ENCODE data around the gene TTLL11.

TTLL11 gene

DNA sequence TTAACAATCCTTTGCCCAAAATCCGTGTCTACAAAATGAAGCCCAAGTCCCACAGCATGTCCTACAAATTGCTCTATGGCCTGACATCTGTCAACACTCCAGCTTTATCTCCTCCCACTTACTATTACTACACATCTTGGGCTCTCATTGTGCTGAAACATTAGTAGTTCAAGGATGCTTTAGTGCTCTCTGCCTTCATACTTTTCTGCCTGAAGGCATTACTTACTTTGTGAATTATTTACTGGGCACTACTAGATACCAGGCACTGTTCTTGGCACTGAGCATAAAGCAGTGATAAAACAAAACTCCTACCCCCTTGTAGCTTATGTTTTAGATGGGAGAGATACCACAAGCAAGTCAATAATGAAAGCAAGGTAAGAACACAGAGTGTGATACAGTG lies 113.4 kb downstream of the TTLL11 start:
- TF ChIP-seq, protein P1, sequence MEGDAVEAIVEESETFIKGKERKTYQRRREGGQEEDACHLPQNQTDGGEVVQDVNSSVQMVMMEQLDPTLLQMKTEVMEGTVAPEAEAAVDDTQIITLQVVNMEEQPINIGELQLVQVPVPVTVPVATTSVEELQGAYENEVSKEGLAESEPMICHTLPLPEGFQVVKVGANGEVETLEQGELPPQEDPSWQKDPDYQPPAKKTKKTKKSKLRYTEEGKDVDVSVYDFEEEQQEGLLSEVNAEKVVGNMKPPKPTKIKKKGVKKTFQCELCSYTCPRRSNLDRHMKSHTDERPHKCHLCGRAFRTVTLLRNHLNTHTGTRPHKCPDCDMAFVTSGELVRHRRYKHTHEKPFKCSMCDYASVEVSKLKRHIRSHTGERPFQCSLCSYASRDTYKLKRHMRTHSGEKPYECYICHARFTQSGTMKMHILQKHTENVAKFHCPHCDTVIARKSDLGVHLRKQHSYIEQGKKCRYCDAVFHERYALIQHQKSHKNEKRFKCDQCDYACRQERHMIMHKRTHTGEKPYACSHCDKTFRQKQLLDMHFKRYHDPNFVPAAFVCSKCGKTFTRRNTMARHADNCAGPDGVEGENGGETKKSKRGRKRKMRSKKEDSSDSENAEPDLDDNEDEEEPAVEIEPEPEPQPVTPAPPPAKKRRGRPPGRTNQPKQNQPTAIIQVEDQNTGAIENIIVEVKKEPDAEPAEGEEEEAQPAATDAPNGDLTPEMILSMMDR (IDR thresholded peaks at IDR 0.05; ENCODE audit: control extremely low read depth, extremely low read depth, low read depth, missing control alignments): no peak
- POLR2A ChIA-PET: no interaction called here
- DNase-seq (ENCODE audit: extremely low spot score): no peak
- CTCF ChIA-PET: no interaction called here

DNA sequence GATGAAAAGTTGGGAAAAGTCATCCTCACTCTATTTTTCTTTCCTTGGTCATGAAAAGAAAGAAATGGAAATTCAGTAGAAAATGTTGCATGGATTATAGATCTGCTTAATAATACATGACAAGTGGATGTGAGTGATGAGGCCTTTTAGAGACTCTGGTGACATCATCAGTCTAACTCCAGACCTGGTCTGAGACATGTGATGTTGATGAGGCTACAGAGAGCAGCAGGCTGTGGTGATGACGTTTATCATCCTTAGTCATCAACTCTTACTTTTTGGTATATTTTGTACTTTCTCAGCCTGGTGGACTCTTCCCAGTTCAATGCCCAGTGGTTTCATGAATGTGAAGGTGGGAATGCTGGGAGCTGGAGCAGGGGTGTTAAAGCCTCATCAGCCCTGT lies 116.4 kb downstream of the TTLL11 start:
- ChIA-PET POLR2A (no interaction called here), CTCF (interaction anchor here (0.9 to 2.9 kb wide), 3 partner anchors 8 to 17 kb away, joined by 3 to 9 read pairs (median 3); no protein-coding TSS in a partner anchor)
- TF ChIP-seq, protein P1 (IDR thresholded peaks at IDR 0.05; ENCODE audit: control extremely low read depth, extremely low read depth, low read depth, missing control alignments): no peak
- no peak for DNase-seq (ENCODE audit: extremely low spot score)

DNA sequence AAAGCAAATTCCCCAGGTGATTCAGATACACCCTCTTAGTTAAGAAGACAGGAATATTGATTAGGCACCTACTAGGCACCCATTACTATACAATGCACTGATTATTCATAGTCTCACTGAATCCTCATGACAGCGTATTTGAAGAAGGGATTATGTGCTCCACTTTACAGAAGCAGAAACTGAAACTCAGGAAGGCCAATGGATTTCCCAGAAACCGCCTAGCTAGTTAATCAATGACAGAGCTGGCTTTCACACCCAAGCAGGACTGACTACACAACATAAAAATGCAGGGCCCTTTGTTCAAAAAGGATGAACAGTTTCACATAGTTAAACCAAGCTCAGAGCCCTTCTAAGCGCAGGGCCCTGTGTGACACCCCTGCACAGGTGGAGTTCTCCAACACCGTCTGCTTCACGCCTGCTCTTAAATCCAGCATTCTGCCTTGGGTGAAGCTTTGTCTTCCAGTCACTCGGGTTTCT lies 117.3 kb downstream of the TTLL11 start:
- POLR2A ChIA-PET: interaction anchor here (0.6 kb wide), 1 partner anchor 1442 kb away, joined by 13 read pairs; no protein-coding TSS in a partner anchor
- no peak for DNase-seq (ENCODE audit: extremely low spot score)
- TF ChIP-seq, protein P1 (IDR thresholded peaks at IDR 0.05; ENCODE audit: control extremely low read depth, extremely low read depth, low read depth, missing control alignments): no peak
- CTCF ChIA-PET: interaction anchor here (1.1 to 1.2 kb wide), 2 partner anchors 9 to 19 kb away, joined by 3 read pairs; no protein-coding TSS in a partner anchor

DNA sequence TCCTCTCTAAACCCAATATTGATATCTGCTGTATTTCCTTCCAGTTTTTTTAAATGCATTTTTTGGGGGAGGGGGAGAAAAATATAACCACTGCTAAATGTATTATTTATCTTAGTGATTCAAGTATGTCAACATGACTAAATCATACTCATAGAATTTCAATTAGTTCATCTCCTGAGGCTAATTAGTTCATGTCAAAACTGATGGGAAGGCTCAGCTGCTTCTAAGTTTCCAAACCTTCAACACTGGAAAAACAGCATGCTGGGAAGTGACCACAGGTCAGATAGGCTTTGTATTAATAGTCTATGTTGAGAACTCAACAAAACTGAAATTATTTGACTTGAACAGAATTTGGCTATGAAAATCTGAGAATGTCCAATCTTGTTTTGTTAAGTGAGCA lies 118.7 kb downstream of the TTLL11 start:
- TF ChIP-seq, protein P1 (IDR thresholded peaks at IDR 0.05; ENCODE audit: control extremely low read depth, extremely low read depth, low read depth, missing control alignments): no peak
- POLR2A ChIA-PET: no interaction called here
- no peak for DNase-seq (ENCODE audit: extremely low spot score)
- CTCF ChIA-PET: no interaction called here

DNA sequence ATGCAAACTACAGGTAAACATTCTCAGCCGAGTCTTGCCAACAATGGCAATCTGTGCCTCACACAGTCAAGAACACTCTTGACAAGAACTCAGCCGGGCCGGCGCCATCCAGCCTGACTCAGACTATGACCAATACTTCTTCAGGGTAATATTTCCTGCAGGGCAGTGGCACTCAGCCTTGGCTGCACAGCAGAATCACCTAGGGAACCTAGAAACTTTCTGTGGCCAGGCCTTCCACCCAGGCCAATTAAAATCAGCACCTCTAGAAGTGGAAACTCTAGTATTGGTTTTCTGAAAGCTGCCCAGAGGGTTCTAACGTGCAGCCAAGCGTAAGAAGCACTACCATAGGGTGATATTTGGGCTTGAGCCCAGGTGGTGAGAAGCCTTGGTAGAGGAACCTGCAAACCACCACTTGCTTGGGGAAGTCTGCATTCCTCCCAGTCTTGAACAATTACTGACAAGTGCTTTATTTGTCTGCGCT lies 120.6 kb downstream of the TTLL11 start:
- ChIA-PET CTCF (no interaction called here), POLR2A (no interaction called here)
- no peak for DNase-seq (ENCODE audit: extremely low spot score)
- TF ChIP-seq, protein P1 (IDR thresholded peaks at IDR 0.05; ENCODE audit: control extremely low read depth, extremely low read depth, low read depth, missing control alignments): no peak

DNA sequence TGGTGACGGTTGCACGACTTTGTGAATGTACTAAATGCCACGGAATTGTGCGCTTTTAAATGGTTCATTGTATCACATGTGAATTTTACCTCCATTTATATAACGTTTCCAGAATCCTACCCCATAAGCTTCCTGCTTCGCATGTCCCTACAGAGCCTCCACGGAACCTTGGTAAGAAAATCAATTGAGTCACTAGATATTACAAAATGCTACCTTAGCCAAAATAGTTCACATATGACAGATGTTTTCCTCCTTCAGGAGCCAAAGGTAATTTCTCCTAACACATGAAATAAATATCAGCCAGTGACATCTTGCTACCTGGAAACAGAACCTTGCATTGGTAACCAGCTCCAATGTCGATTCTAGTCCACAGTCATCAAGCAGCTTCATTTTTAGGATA lies 125.1 kb downstream of the TTLL11 start:
- CTCF ChIA-PET: interaction anchor here (1.0 to 1.4 kb wide), 2 partner anchors 12 to 22 kb away, joined by 3 to 4 read pairs; no protein-coding TSS in a partner anchor
- TF ChIP-seq, protein P1 (IDR thresholded peaks at IDR 0.05; ENCODE audit: control extremely low read depth, extremely low read depth, low read depth, missing control alignments): no peak
- no peak for DNase-seq (ENCODE audit: extremely low spot score)
- POLR2A ChIA-PET: no interaction called here

Measured in GM10248 (cell line).